ENCODE results near the gene DCST2.
A peak's percentile ranks its signal among the peaks of the same experiment; 100 is the strongest.

The DCST2 gene

GRCh38 chr1:155068599-155068998 is 35.0 kb upstream of the DCST2 start:
- peaks cover 3% of the 10 kb centered on the region for H3K79me2 ChIP-seq (ENCODE audit: insufficient read depth, low read length)
- H3K36me3 ChIP-seq (ENCODE audit: insufficient read depth, low read length): peaks cover 17% of the 10 kb centered on the region; the same call in 1 of the 2 replicates
- no peak overlapping the region for H2AFZ ChIP-seq (ENCODE audit: low read depth, low read length)
- no peaks in the 10 kb centered on the region for H3K9me3 ChIP-seq (ENCODE audit: insufficient read depth, low read length, severe bottlenecking)
- H3K4me3 ChIP-seq (ENCODE audit: low read depth in 1 of 2, low read length in 2 of 2): no peak overlapping the region
- H3K4me1 ChIP-seq (ENCODE audit: insufficient read depth, low read length): peaks cover 13% of the 10 kb centered on the region
- H3K9ac ChIP-seq (ENCODE audit: low read depth, low read length): no peak overlapping the region
- no peak overlapping the region for H3K4me2 ChIP-seq (ENCODE audit: insufficient read depth, low read length)
- no peak for ATAC-seq (ENCODE audit: insufficient read depth, low read depth)
- H4K20me1 ChIP-seq (ENCODE audit: insufficient read depth, low read length): peaks cover 18% of the 10 kb centered on the region
- TF ChIP-seq EZH2 (IDR thresholded peaks at IDR 0.05; ENCODE audit: borderline replicate concordance, low read depth, low read length, severe bottlenecking) (no peak), CTCF (IDR thresholded peaks at IDR 0.05; ENCODE audit: borderline replicate concordance, extremely low read depth, low read length, poor library complexity, severe bottlenecking) (no peak)
- no peak for DNase-seq
- no peaks in the 10 kb centered on the region for H3K27me3 ChIP-seq (ENCODE audit: insufficient read depth, low read length, poor library complexity)
- no peak overlapping the region for H3K27ac ChIP-seq (ENCODE audit: low read length)

GRCh38 chr1:155066777-155067176 is 33.2 kb upstream of the DCST2 start:
- peaks cover 30% of the 10 kb centered on the region for H3K4me1 ChIP-seq (ENCODE audit: insufficient read depth, low read length)
- TF ChIP-seq EZH2 (IDR thresholded peaks at IDR 0.05; ENCODE audit: borderline replicate concordance, low read depth, low read length, severe bottlenecking) (no peak), CTCF (IDR thresholded peaks at IDR 0.05; ENCODE audit: borderline replicate concordance, extremely low read depth, low read length, poor library complexity, severe bottlenecking) (no peak)
- H2AFZ ChIP-seq (ENCODE audit: low read depth, low read length): no peak overlapping the region
- ATAC-seq (ENCODE audit: insufficient read depth, low read depth) (no peak), DNase-seq (no peak)
- peaks cover 27% of the 10 kb centered on the region for H4K20me1 ChIP-seq (ENCODE audit: insufficient read depth, low read length)
- H3K9ac ChIP-seq (ENCODE audit: low read depth, low read length): no peak overlapping the region
- no peaks in the 10 kb centered on the region for H3K9me3 ChIP-seq (ENCODE audit: insufficient read depth, low read length, severe bottlenecking)
- H3K27ac ChIP-seq (ENCODE audit: low read length): no peak overlapping the region
- peaks cover 3% of the 10 kb centered on the region for H3K79me2 ChIP-seq (ENCODE audit: insufficient read depth, low read length)
- no peak overlapping the region for H3K4me3 ChIP-seq (ENCODE audit: low read depth in 1 of 2, low read length in 2 of 2)
- no peak overlapping the region for H3K4me2 ChIP-seq (ENCODE audit: insufficient read depth, low read length)
- peaks cover 17% of the 10 kb centered on the region; the same call in 1 of the 2 replicates for H3K36me3 ChIP-seq (ENCODE audit: insufficient read depth, low read length)
- H3K27me3 ChIP-seq (ENCODE audit: insufficient read depth, low read length, poor library complexity): peaks cover 6% of the 10 kb centered on the region

- DNase-seq (no peak), ATAC-seq (ENCODE audit: insufficient read depth, low read depth) (no peak)
- Histone ChIP-seq H3K4me3 (ENCODE audit: low read depth in 1 of 2, low read length in 2 of 2) (0 out of 4 replicates have a peak overlapping the region, but pooled peaks of 1 of the 2 experiments have one; percentile 93), H4K20me1 (ENCODE audit: insufficient read depth, low read length) (peaks cover 39% of the 10 kb centered on the region), H2AFZ (ENCODE audit: low read depth, low read length) (no peak overlapping the region), H3K4me1 (ENCODE audit: insufficient read depth, low read length) (peaks cover 33% of the 10 kb centered on the region), H3K27ac (ENCODE audit: low read length) (no peak overlapping the region), H3K9ac (ENCODE audit: low read depth, low read length) (peak overlapping the region; percentile 86; the same call in 1 of the 2 replicates), H3K4me2 (ENCODE audit: insufficient read depth, low read length) (peak overlapping the region; percentile 98), H3K9me3 (ENCODE audit: insufficient read depth, low read length, severe bottlenecking) (no peaks in the 10 kb centered on the region), H3K79me2 (ENCODE audit: insufficient read depth, low read length) (peaks cover 3% of the 10 kb centered on the region), H3K36me3 (ENCODE audit: insufficient read depth, low read length) (peaks cover 17% of the 10 kb centered on the region; the same call in 1 of the 2 replicates), H3K27me3 (ENCODE audit: insufficient read depth, low read length, poor library complexity) (peaks cover 6% of the 10 kb centered on the region)
- TF ChIP-seq EZH2 (IDR thresholded peaks at IDR 0.05; ENCODE audit: borderline replicate concordance, low read depth, low read length, severe bottlenecking) (no peak), CTCF (IDR thresholded peaks at IDR 0.05; ENCODE audit: borderline replicate concordance, extremely low read depth, low read length, poor library complexity, severe bottlenecking) (no peak)
These were observed 31.4 kb upstream of the DCST2 start for GRCh38 chr1:155064832-155065429.
